Astrocyte (in vitro differentiated cells and primary cell): ENCODE data around the gene KCNQ1.

Source experiments
- EZH2 ChIP-seq: IDR thresholded peaks from 2 replicates; pipeline ENCODE4 v1.6.1; 2012; ENCODE audit warnings: mild to moderate bottlenecking, low read length, inconsistent platforms; ENCODE audit not compliant: insufficient read depth
- TF ChIP-seq, protein P1 (sequence below): IDR thresholded peaks from 2 replicates; pipeline ENCODE4 v1.5.1; 2011; ENCODE audit warnings: low read depth, mild to moderate bottlenecking, inconsistent platforms, low read length, moderate library complexity; ENCODE audit not compliant: insufficient read depth

DNA sequence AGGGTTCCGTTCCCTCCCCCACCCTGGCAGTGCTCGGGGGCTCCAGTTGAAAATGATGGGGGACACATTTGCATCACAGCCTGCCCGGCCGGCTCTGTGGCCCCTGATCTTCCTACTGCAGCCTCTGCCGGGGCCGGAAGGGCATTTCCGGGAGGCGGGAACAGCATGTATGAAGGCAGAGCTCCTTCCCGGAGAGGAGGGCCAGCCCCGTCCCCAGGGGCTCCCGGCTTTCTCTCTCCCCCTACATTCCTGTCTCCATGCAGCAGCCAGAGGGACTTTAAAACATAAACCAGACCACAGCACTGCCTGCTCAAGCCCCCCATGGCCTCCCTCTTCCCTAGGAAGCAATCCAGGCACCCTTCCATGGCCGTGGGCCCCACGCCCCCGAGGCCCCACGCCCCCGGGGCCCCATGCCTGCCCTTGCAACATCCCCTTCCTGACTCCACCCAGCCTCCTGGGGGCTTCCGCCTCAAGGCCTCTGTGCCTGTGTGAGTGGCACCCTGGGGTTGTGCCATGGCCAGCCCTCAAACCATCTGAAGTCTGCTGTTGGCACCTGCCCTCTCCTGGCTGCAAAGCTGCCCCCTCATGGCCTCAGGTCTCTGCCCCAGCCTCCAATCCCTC lies 367.7 kb downstream of the KCNQ1 start:
- TF ChIP-seq, protein P1, sequence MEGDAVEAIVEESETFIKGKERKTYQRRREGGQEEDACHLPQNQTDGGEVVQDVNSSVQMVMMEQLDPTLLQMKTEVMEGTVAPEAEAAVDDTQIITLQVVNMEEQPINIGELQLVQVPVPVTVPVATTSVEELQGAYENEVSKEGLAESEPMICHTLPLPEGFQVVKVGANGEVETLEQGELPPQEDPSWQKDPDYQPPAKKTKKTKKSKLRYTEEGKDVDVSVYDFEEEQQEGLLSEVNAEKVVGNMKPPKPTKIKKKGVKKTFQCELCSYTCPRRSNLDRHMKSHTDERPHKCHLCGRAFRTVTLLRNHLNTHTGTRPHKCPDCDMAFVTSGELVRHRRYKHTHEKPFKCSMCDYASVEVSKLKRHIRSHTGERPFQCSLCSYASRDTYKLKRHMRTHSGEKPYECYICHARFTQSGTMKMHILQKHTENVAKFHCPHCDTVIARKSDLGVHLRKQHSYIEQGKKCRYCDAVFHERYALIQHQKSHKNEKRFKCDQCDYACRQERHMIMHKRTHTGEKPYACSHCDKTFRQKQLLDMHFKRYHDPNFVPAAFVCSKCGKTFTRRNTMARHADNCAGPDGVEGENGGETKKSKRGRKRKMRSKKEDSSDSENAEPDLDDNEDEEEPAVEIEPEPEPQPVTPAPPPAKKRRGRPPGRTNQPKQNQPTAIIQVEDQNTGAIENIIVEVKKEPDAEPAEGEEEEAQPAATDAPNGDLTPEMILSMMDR, result no peak
- no peak for TF ChIP-seq EZH2
